Kidney epithelial cell (primary cell): ENCODE measurements around the gene GRM8. TPM values are rescaled to one million over a fixed set of nuclear protein-coding genes. Genes with fewer than 3 reads are reported as not detected.

Source experiments
- DNase-seq: peaks from one replicate; pipeline ENCODE4 v3.0.0-alpha.2; 2010; ENCODE audit warnings: low read depth
- H3K27me3 ChIP-seq: 2 replicates; pipeline ENCODE4 v1.6.0; 2011; ENCODE audit warnings: low read length; ENCODE audit not compliant: control insufficient read depth, insufficient read depth
- H3K36me3 ChIP-seq: 2 replicates; pipeline ENCODE4 v1.5.1; 2011; ENCODE audit warnings: low read length; ENCODE audit not compliant: control insufficient read depth, insufficient read depth
- H3K4me3 ChIP-seq: 2 replicates; pipeline ENCODE4 v1.5.1; 2011; ENCODE audit warnings: low read depth, mild to moderate bottlenecking, control low read depth, low read length
- total RNA-seq: library from RNA; depleted of rRNA; stranded (reverse); fragments of >200 nt; gene quantifications from 2 replicates; pipeline ENCODE4 v1.2.3, GENCODE V29; 2015
- TF ChIP-seq, protein P1 (sequence below): IDR thresholded peaks from 2 replicates; pipeline ENCODE4 v1.5.1; 2011; ENCODE audit warnings: mild to moderate bottlenecking, moderate library complexity, low read length, control low read depth, inconsistent platforms; ENCODE audit not compliant: insufficient read depth, poor library complexity, severe bottlenecking

Gene GRM8
- total RNA-seq, 1 donor from 2014 or later = 0.17 TPM

DNA sequence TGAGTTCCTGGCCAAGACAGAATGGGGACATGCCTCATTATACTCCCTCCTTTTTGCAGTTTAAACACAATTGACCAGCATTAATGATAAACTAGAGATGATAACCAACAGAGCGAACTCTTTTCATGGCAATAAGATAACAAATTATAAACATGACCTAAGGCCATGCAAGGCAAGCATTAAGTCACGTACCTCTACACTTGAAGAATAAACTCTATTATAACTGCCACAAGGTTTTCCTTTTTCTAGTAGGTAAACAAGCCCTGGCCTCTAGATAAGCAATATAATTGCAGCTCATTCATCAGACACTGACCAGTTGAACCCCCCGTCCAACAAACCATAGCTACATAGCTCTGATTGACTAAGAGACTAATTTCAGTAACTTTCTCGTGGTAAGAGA, 767.0 kb downstream of the GRM8 start:
- no peaks in the 10 kb centered on the region for H3K27me3 ChIP-seq
- no peaks in the 10 kb centered on the region for H3K36me3 ChIP-seq
- no peak for DNase-seq
- TF ChIP-seq, protein P1, sequence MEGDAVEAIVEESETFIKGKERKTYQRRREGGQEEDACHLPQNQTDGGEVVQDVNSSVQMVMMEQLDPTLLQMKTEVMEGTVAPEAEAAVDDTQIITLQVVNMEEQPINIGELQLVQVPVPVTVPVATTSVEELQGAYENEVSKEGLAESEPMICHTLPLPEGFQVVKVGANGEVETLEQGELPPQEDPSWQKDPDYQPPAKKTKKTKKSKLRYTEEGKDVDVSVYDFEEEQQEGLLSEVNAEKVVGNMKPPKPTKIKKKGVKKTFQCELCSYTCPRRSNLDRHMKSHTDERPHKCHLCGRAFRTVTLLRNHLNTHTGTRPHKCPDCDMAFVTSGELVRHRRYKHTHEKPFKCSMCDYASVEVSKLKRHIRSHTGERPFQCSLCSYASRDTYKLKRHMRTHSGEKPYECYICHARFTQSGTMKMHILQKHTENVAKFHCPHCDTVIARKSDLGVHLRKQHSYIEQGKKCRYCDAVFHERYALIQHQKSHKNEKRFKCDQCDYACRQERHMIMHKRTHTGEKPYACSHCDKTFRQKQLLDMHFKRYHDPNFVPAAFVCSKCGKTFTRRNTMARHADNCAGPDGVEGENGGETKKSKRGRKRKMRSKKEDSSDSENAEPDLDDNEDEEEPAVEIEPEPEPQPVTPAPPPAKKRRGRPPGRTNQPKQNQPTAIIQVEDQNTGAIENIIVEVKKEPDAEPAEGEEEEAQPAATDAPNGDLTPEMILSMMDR = no peak
- no peak overlapping the region for H3K4me3 ChIP-seq

DNA sequence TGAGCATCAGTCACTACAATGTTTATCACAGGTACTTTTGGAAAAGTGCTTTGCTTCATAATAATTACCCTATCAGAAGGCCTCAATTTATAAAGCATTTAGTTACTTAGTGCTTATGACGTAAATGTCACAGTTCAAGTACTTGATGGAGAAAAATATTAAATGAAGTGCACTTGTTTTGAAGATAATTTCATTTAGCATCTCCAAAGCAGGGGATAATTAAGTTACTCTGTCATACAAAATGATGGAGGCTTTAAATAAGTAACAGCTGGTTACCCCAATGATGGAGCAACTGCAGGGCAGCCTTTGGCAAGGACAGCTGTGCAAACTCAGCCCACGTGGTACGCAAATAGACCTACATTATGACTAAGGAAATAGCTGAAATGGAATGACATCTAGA, 768.8 kb downstream of the GRM8 start:
- no peak overlapping the region for H3K4me3 ChIP-seq
- no peaks in the 10 kb centered on the region for H3K27me3 ChIP-seq
- no peaks in the 10 kb centered on the region for H3K36me3 ChIP-seq
- TF ChIP-seq, protein P1 = no peak
- no peak for DNase-seq

DNA sequence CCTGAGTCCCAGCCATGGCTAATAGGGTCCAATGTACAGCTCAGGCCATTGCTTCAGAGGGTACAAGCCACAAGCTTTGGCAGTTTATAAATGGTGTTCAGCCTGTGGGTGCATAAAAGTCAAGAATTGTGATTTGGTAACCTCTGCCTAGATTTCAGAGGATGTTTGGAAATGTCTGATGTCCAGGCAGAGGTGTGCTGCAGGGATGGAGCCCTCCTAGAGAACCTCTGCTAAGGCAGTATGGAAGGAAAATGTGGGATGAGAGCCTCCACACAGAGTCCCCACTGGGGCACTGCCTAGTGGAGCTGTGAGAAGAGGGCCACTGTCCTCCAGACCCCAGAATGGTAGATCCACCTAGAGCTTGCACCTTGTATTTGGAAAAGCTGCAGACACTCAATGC, 779.9 kb downstream of the GRM8 start:
- TF ChIP-seq, protein P1 = no peak
- Histone ChIP-seq H3K36me3 (no peaks in the 10 kb centered on the region), H3K4me3 (no peak overlapping the region), H3K27me3 (no peaks in the 10 kb centered on the region)
- no peak for DNase-seq

DNA sequence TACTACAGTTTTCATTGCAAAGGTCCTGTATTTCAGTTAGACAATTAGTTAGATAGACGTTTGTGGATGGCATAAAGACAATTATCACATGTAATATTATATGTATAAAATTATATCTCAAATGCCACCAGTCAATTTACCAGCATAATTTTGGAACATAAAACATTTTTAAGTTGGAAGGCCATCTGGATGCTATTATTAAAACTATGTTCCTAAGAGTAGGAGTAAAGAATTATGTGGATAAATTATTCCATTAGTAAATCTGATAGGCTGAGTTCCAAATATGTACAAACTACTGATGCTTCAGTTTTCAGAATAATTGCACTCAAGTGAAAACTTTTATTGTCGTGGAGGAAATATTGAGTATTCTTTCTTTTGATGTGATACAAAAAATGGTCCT, 790.3 kb downstream of the GRM8 start:
- no peak for DNase-seq
- Histone ChIP-seq H3K4me3 (no peak overlapping the region), H3K36me3 (no peaks in the 10 kb centered on the region), H3K27me3 (no peaks in the 10 kb centered on the region)
- TF ChIP-seq, protein P1 = no peak

DNA sequence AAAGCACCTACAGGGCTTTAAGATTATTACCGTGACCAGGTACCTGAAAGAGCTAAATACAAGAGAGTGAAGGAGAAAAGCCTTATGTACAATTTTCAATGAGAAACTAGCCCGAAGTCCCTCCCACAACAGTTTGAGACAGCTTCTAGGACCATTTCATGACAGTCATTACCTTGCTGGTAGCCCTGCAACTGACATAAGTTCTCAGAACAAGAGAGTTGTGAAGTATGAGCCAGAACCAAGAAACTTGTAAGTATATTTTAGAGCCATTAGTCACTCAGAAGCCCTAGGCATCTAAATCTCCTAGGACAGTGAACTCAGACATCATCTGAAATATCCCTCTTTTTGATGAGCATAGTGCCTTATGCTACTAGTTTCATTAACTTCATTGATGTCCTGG, 792.1 kb downstream of the GRM8 start:
- no peak for DNase-seq
- TF ChIP-seq, protein P1 = no peak
- Histone ChIP-seq H3K27me3 (no peaks in the 10 kb centered on the region), H3K4me3 (no peak overlapping the region), H3K36me3 (no peaks in the 10 kb centered on the region)

DNA sequence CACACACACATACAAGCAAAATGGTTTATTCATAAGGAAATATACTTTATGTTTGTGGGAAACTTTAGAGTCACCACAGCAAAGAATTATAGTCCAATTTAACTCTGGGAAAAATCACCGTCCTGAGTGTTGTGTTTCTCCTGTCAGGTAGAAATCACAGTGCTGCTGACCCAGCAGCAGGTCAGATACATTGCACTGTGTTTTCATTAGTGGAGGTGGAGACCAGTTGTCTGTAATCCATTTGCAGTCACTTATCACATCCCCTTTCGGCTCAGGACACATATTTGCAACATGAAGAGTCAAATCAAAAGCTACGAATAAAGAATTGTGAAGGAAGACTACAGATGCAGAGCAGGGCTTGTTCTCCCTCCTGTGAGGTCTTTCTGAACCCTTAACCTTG, 799.6 kb downstream of the GRM8 start:
- H3K4me3 ChIP-seq = no peak overlapping the region
- no peaks in the 10 kb centered on the region for H3K27me3 ChIP-seq
- DNase-seq = no peak
- TF ChIP-seq, protein P1 = no peak
- no peaks in the 10 kb centered on the region for H3K36me3 ChIP-seq
